Measurements from ENCODE around the gene KCTD18.

DNA sequence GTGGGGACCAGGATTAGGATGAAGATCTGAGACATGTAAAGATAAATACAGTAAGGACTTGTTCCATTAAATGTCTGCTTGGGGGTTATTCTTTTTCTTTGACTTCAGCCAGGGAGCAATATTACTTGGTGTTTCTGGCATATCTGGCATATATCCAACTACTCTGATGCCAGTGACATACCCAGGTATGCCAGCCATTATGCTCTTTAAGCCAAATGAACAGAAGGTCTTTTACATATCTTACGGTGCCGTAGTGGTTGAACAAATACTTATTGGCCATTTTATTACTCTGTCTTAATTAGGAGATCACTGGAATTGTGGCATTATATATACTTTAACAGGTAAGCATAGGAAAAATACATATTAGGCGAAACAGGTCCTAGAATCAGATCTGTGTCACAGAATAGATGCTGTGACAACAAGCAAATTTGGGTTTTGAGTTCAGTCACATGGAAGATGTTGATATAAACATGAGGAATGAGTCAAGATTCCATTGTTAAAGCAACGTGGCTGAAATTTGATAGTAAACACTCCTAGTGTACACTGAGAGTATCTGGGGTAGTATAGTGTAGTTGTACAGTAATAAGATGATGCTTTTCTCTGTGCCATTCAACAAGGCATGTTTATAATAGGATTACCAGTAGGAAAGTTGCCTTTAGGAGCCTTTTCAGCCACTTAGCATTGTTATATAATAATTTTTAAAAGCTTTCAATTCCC lies 62.6 kb downstream of the KCTD18 start:
- TF ChIP-seq, protein P1, sequence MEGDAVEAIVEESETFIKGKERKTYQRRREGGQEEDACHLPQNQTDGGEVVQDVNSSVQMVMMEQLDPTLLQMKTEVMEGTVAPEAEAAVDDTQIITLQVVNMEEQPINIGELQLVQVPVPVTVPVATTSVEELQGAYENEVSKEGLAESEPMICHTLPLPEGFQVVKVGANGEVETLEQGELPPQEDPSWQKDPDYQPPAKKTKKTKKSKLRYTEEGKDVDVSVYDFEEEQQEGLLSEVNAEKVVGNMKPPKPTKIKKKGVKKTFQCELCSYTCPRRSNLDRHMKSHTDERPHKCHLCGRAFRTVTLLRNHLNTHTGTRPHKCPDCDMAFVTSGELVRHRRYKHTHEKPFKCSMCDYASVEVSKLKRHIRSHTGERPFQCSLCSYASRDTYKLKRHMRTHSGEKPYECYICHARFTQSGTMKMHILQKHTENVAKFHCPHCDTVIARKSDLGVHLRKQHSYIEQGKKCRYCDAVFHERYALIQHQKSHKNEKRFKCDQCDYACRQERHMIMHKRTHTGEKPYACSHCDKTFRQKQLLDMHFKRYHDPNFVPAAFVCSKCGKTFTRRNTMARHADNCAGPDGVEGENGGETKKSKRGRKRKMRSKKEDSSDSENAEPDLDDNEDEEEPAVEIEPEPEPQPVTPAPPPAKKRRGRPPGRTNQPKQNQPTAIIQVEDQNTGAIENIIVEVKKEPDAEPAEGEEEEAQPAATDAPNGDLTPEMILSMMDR (IDR thresholded peaks at IDR 0.05): no peak
- no peak for TF ChIP-seq POLR2AphosphoS5 (IDR thresholded peaks at IDR 0.05)

Data from stomach (tissue), 4 donors.